ENCODE measurements around the gene CDK9. TPM values are rescaled to one million over a fixed set of nuclear protein-coding genes. Genes with fewer than 3 reads are reported as not detected.
A peak's percentile ranks its signal among the peaks of the same experiment; 100 is the strongest.

The CDK9 gene
- total RNA-seq, 1 donor from 2014 or later: 78.5 TPM

DNA sequence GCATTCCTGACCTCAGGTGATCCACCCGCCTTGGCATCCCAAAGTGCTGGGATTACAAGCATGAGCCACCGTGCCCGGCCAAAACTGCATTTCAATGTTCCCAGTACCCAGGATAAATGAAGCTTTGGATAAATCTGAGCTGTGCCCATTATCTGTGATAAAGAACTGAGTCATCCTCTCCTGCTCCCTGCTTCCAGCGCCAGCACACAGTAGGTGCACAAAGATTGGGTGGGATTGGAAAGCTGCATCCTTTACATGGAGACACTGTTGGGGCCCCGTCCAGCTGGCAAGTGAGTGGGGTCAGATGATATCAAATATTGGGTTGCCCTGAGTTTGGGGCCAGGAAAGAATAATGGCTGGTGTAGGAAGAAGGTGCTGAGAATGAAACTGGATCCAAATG, 24.8 kb upstream of the CDK9 start:
- no peak for FAIRE-seq
- no peaks in the 10 kb centered on the region for H3K36me3 ChIP-seq (ENCODE audit: control insufficient read depth, insufficient read depth, low read length)

DNA sequence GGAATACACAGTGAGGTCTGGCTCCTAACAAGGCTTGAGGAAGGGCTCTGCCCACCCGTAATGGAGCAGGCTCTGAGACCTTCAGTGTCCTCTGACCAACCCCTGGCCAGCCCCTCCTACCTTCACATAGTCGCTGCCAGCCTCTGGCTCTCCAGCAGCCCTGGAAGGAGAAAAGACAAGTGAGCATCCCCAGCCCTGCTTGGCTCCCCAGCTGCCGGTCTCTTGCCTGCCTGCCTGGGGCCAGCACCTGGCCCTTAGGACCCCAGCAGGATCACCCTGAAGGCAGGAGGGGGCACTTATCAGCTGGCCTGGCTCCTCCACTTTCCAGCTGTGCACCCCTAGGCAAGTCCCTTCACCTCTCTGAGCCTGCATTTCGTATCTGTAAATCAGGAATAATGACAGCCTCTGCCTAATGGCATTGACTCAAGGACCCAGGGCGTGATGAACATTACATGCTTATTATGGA, 24.3 kb upstream of the CDK9 start:
- DNase-seq (ENCODE audit: low read depth): no peak
- TF ChIP-seq, protein P1, sequence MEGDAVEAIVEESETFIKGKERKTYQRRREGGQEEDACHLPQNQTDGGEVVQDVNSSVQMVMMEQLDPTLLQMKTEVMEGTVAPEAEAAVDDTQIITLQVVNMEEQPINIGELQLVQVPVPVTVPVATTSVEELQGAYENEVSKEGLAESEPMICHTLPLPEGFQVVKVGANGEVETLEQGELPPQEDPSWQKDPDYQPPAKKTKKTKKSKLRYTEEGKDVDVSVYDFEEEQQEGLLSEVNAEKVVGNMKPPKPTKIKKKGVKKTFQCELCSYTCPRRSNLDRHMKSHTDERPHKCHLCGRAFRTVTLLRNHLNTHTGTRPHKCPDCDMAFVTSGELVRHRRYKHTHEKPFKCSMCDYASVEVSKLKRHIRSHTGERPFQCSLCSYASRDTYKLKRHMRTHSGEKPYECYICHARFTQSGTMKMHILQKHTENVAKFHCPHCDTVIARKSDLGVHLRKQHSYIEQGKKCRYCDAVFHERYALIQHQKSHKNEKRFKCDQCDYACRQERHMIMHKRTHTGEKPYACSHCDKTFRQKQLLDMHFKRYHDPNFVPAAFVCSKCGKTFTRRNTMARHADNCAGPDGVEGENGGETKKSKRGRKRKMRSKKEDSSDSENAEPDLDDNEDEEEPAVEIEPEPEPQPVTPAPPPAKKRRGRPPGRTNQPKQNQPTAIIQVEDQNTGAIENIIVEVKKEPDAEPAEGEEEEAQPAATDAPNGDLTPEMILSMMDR (IDR thresholded peaks at IDR 0.05; ENCODE audit: insufficient read depth, low read length, severe bottlenecking): no peak
- Histone ChIP-seq H3K27me3 (ENCODE audit: control insufficient read depth, insufficient read depth, low read length) (no peaks in the 10 kb centered on the region), H3K36me3 (ENCODE audit: control insufficient read depth, insufficient read depth, low read length) (no peaks in the 10 kb centered on the region), H3K4me3 (ENCODE audit: low read depth, low read length) (no peak overlapping the region)
- FAIRE-seq: no peak

More for the DNA sequence above, 24.8 kb upstream of the CDK9 start:
- H3K27me3 ChIP-seq (ENCODE audit: control insufficient read depth, insufficient read depth, low read length): peaks cover 2% of the 10 kb centered on the region
- TF ChIP-seq, protein P1 (IDR thresholded peaks at IDR 0.05; ENCODE audit: insufficient read depth, low read length, severe bottlenecking): no peak
- no peak for DNase-seq (ENCODE audit: low read depth)
- H3K4me3 ChIP-seq (ENCODE audit: low read depth, low read length): no peak overlapping the region

DNA sequence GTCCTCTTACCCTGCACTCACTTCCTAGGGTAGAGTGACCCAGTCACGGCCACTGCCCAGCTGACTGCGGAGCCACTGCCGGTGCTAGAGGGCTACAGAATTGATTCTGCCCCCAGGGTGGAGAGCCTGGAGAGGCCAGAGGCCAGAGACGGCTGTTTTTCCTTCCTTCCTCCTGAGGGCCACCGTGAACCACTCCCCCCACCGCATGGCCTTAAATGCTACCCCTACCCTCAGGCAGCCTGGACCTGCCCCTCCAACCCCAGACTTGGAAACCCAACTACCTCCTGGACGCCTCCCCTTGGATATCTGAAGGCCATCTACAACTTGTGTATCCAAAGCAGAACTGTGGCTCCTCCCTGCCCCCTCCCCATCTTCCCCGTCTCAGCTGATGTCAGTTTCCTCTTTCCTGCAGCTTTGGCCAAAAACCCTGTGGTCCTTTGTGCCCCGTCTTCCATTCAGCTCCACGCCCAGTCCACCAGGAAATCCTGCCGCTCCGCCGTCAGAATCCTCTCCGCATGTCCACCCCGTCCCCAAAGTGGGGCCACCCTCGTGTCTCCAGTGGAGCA, 23.6 kb upstream of the CDK9 start:
- TF ChIP-seq, protein P1 (IDR thresholded peaks at IDR 0.05; ENCODE audit: insufficient read depth, low read length, severe bottlenecking): no peak
- DNase-seq (ENCODE audit: low read depth) (no peak), FAIRE-seq (no peak)
- no peaks in the 10 kb centered on the region for H3K36me3 ChIP-seq (ENCODE audit: control insufficient read depth, insufficient read depth, low read length)
- H3K4me3 ChIP-seq (ENCODE audit: low read depth, low read length): no peak overlapping the region
- H3K27me3 ChIP-seq (ENCODE audit: control insufficient read depth, insufficient read depth, low read length): no peaks in the 10 kb centered on the region

DNA sequence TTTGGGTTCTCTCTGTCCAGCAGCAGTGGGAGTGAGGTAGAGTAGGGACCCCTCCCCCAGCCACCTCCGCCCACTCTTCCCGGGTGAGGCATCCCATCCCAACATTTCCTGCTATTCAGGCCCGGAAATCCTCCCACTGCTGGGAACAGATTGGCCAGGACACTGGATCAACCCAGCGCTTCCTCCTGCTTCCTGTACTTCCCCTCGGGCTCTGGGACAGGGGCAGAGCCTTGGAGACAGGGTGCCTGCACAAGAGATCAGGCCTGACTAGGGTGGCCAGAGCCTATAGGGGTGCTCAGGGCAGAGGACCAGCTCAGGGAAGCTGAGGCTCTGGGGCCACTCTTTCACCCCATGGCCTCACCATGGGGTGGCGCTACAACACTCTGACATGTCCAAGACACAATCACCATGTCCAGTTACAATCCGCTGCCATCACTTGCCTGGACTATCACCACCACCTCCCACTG, 21.9 kb upstream of the CDK9 start:
- Histone ChIP-seq H3K27me3 (ENCODE audit: control insufficient read depth, insufficient read depth, low read length) (no peaks in the 10 kb centered on the region), H3K4me3 (ENCODE audit: low read depth, low read length) (no peak overlapping the region), H3K36me3 (ENCODE audit: control insufficient read depth, insufficient read depth, low read length) (no peaks in the 10 kb centered on the region)
- DNase-seq (ENCODE audit: low read depth) (peak; percentile 7), FAIRE-seq (no peak)
- TF ChIP-seq, protein P1 (IDR thresholded peaks at IDR 0.05; ENCODE audit: insufficient read depth, low read length, severe bottlenecking): peak; percentile 26

DNA sequence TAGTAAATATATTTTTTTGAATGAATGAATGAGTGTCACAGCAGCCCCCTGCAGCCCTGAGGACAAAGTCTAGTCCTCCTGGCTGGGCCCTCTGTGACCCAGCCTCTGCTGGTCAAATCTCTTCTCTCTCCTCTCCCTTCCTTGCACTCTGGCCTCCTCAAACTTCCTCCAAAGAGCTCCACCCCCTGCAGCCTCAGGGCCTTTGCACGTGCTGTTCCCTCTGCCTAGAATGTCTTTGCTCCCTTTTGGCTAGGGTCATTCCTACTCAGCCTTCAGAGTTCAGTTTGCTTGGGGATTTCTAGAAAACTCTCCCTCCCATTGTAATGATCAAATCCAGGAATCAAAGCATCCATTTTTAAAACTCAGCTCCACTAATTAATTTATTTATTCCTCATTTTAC, 20.4 kb upstream of the CDK9 start:
- H3K36me3 ChIP-seq (ENCODE audit: control insufficient read depth, insufficient read depth, low read length): no peaks in the 10 kb centered on the region
- no peak for FAIRE-seq
- DNase-seq (ENCODE audit: low read depth): no peak
- TF ChIP-seq, protein P1 (IDR thresholded peaks at IDR 0.05; ENCODE audit: insufficient read depth, low read length, severe bottlenecking): no peak
- no peak overlapping the region for H3K4me3 ChIP-seq (ENCODE audit: low read depth, low read length)
- H3K27me3 ChIP-seq (ENCODE audit: control insufficient read depth, insufficient read depth, low read length): no peaks in the 10 kb centered on the region

DNA sequence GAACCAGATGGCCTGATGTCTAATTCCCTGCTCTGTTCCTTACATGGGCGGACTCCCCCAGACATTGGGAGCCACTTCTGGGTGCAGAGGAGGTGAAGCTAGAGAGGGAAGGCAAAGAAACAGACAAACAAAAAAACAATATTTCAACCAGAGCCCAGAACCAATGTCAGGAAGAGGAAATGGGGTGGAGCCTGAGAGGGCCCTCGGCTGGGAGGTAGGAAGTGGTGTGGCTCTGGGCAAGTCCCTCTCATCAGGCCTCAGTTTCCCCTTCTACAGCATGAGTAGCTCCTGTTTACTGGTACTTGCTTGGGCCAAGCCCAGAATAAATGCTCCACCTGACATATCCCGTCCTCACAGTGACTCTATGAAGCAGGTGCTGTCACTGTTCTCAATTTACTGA, 18.4 kb upstream of the CDK9 start:
- TF ChIP-seq, protein P1 (IDR thresholded peaks at IDR 0.05; ENCODE audit: insufficient read depth, low read length, severe bottlenecking): no peak
- DNase-seq (ENCODE audit: low read depth) (no peak), FAIRE-seq (no peak)
- no peak overlapping the region for H3K4me3 ChIP-seq (ENCODE audit: low read depth, low read length)
- no peaks in the 10 kb centered on the region for H3K27me3 ChIP-seq (ENCODE audit: control insufficient read depth, insufficient read depth, low read length)
- H3K36me3 ChIP-seq (ENCODE audit: control insufficient read depth, insufficient read depth, low read length): no peaks in the 10 kb centered on the region
